H1 (cell line): ENCODE results near the gene CROT.

Experiments used
- CHD2 ChIP-seq: IDR thresholded peaks from 2 replicates; pipeline ENCODE4 v1.6.1; 2012; ENCODE audit warnings: low read length, improper control_type of control experiment
- EP300 ChIP-seq, 2 experiments: IDR thresholded peaks; 1 replicate in 1 of 2; 2 replicates in 1 of 2; pipeline ENCODE4 v1.6.1; 2011 to 2012; ENCODE audit warnings: low read depth in 2 of 2, low read length in 2 of 2, mild to moderate bottlenecking in 2 of 2, borderline replicate concordance in 1 of 2, inconsistent platforms in 1 of 2, moderate library complexity in 1 of 2
- EZH2 ChIP-seq: fragments of 200-600 bp; sonication (generic); IDR thresholded peaks from 2 replicates; pipeline ENCODE4 v1.7.1; 2012; ENCODE audit warnings: low read depth, mild to moderate bottlenecking, moderate library complexity, low read length, inconsistent platforms; ENCODE audit not compliant: severe bottlenecking
- GABPA ChIP-seq: IDR thresholded peaks from 2 replicates; pipeline ENCODE4 v1.6.1; 2011; ENCODE audit warnings: mild to moderate bottlenecking, low read length, moderate library complexity, borderline replicate concordance; ENCODE audit not compliant: insufficient read depth
- JUN ChIP-seq: IDR thresholded peaks from 2 replicates; pipeline ENCODE4 v1.6.1; 2011; ENCODE audit warnings: low read depth, mild to moderate bottlenecking, improper control_type of control experiment, low read length
- NRF1 ChIP-seq: IDR thresholded peaks from 2 replicates; pipeline ENCODE4 v1.6.1; 2011; ENCODE audit warnings: mild to moderate bottlenecking, low read depth, low read length, improper control_type of control experiment
- PHF8 ChIP-seq: fragments of 200-600 bp; sonication (generic); conservative IDR thresholded peaks from 2 replicates; pipeline ENCODE4 v1.7.1; 2012; ENCODE audit warnings: low read depth, mild to moderate bottlenecking, inconsistent platforms, low read length, moderate library complexity
- RFX5 ChIP-seq: IDR thresholded peaks from 2 replicates; pipeline ENCODE4 v1.6.1; 2011; ENCODE audit warnings: low read depth, low read length, improper control_type of control experiment, borderline replicate concordance
- RNF2 ChIP-seq: fragments of 200-900, 300-1000 bp; sonication (generic); IDR thresholded peaks from 2 replicates; pipeline ENCODE4 v1.7.1; 2016; ENCODE audit warnings: borderline replicate concordance, low read depth, mild to moderate bottlenecking, antibody characterized with exemption, low read length; ENCODE audit not compliant: poor library complexity, severe bottlenecking; ENCODE audit errors: missing control alignments
- SUZ12 ChIP-seq: fragments of 200-600 bp; sonication (generic); IDR thresholded peaks from 2 replicates; pipeline ENCODE4 v1.6.1; 2012; ENCODE audit warnings: mild to moderate bottlenecking, inconsistent platforms, low read length, moderate library complexity, mixed read lengths
- TAF7 ChIP-seq: optimal IDR thresholded peaks from 2 replicates; pipeline ENCODE3; 2011; ENCODE audit warnings: low read depth, mild to moderate bottlenecking, inconsistent platforms, low read length, moderate library complexity, borderline replicate concordance
- USF2 ChIP-seq: IDR thresholded peaks from 2 replicates; pipeline ENCODE4 v1.6.1; 2011; ENCODE audit warnings: low read length, improper control_type of control experiment
- TF ChIP-seq, protein P1 (sequence below), 3 experiments: IDR thresholded peaks; 1 replicate in 2 of 3; 2 replicates in 1 of 3; pipeline versions ENCODE4 v1.5.1 to v1.6.1; 2011; ENCODE audit warnings: low read length in 3 of 3, mild to moderate bottlenecking in 3 of 3, inconsistent platforms in 2 of 3, low read depth in 1 of 3, moderate library complexity in 1 of 3; ENCODE audit not compliant: insufficient read depth in 1 of 3; ENCODE audit errors: control extremely low read depth in 1 of 3

- TF ChIP-seq GABPA (no peak), JUN (no peak), TAF7 (no peak), SUZ12 (no peak), EP300 (IDR thresholded peaks at IDR 0.05; ENCODE audit: borderline replicate concordance in 1 of 2, low read depth in 2 of 2, low read length in 2 of 2) (no peak), NRF1 (no peak), USF2 (no peak), EZH2 (no peak), RFX5 (no peak), PHF8 (no peak), RNF2 (no peak), CHD2 (no peak)
- TF ChIP-seq, protein P1, sequence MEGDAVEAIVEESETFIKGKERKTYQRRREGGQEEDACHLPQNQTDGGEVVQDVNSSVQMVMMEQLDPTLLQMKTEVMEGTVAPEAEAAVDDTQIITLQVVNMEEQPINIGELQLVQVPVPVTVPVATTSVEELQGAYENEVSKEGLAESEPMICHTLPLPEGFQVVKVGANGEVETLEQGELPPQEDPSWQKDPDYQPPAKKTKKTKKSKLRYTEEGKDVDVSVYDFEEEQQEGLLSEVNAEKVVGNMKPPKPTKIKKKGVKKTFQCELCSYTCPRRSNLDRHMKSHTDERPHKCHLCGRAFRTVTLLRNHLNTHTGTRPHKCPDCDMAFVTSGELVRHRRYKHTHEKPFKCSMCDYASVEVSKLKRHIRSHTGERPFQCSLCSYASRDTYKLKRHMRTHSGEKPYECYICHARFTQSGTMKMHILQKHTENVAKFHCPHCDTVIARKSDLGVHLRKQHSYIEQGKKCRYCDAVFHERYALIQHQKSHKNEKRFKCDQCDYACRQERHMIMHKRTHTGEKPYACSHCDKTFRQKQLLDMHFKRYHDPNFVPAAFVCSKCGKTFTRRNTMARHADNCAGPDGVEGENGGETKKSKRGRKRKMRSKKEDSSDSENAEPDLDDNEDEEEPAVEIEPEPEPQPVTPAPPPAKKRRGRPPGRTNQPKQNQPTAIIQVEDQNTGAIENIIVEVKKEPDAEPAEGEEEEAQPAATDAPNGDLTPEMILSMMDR (IDR thresholded peaks at IDR 0.05; ENCODE audit: control extremely low read depth in 1 of 3, insufficient read depth in 1 of 3, low read depth in 1 of 3, low read length in 3 of 3): no peak
Observed at GRCh38 chr7:87448388-87448787, 102.9 kb downstream of the CROT start.
